Activated CD4-positive, CD25-positive, alpha-beta regulatory T cell treated with anti-CD3 and anti-CD28 coated beads, Interleukin-2, amount 50 U/mL, for 24 hours (primary cell): Measurements from ENCODE around the gene PAIP1.
"Not testable (repeated sequence)": the region's sequence is repeated elsewhere in the genome, so short reads cannot be mapped to it uniquely, and the experiment has no call there.

Experiments used
- ATAC-seq, 2 donors: fragments of 150-1000 bp; cut with Tn5 transposase; one replicate each; pipeline ENCODE4 v1.10.0; 2021; ENCODE audit warnings: mild to moderate bottlenecking in 1 of 2, moderate library complexity in 1 of 2

The PAIP1 gene

GRCh38 chr5:43570450-43571158 lies 13.7 kb upstream of the PAIP1 start:
- ATAC-seq = no peak

- no peak for ATAC-seq
These were observed 12.4 kb upstream of the PAIP1 start for GRCh38 chr5:43569236-43569746.

- ATAC-seq = no peak
These were observed 11.1 kb upstream of the PAIP1 start for GRCh38 chr5:43567967-43568366.

- no peak for ATAC-seq
These were observed 8.2 kb upstream of the PAIP1 start for GRCh38 chr5:43565043-43565442.

GRCh38 chr5:43564289-43564850 lies 7.5 kb upstream of the PAIP1 start:
- ATAC-seq = no peak

- ATAC-seq = no peak
These were observed 6.4 kb upstream of the PAIP1 start for GRCh38 chr5:43563321-43563720.

GRCh38 chr5:43561356-43561755 lies 4.5 kb upstream of the PAIP1 start:
- no peak for ATAC-seq

GRCh38 chr5:43560128-43560527 lies 3.3 kb upstream of the PAIP1 start:
- ATAC-seq = no peak

GRCh38 chr5:43556607-43556856 lies 345 bp downstream of the PAIP1 start:
- ATAC-seq = peak in 1 of 2 donors; percentile 85

GRCh38 chr5:43555895-43556606 lies 826 bp downstream of the PAIP1 start:
- ATAC-seq = no peak

GRCh38 chr5:43554497-43554896 lies 2.4 kb downstream of the PAIP1 start:
- no peak for ATAC-seq

GRCh38 chr5:43553381-43553780 lies 3.5 kb downstream of the PAIP1 start:
- no peak for ATAC-seq

GRCh38 chr5:43551731-43552130 lies 5.1 kb downstream of the PAIP1 start:
- no peak for ATAC-seq

GRCh38 chr5:43549272-43549671 lies 7.6 kb downstream of the PAIP1 start:
- not testable (repeated sequence) for ATAC-seq

GRCh38 chr5:43548358-43548757 lies 8.5 kb downstream of the PAIP1 start:
- no peak for ATAC-seq

- no peak for ATAC-seq
These were observed 9.3 kb downstream of the PAIP1 start for GRCh38 chr5:43547532-43547931.

GRCh38 chr5:43543434-43543833 lies 13.4 kb downstream of the PAIP1 start:
- no peak for ATAC-seq

- no peak for ATAC-seq
These were observed 16.1 kb downstream of the PAIP1 start for GRCh38 chr5:43540746-43541145.

GRCh38 chr5:43536972-43537371 lies 19.9 kb downstream of the PAIP1 start:
- ATAC-seq = no peak

- peak; percentile 41 to 49 for ATAC-seq
These were observed 23.2 kb downstream of the PAIP1 start for GRCh38 chr5:43533646-43534045.

- no peak for ATAC-seq
These were observed 26.2 kb downstream of the PAIP1 start for GRCh38 chr5:43530648-43531047.

- ATAC-seq = no peak
These were observed 33.2 kb downstream of the PAIP1 start for GRCh38 chr5:43523662-43524072.

GRCh38 chr5:43520615-43521014 lies 36.3 kb downstream of the PAIP1 start:
- ATAC-seq = no peak

- no peak for ATAC-seq
These were observed 41.2 kb downstream of the PAIP1 start for GRCh38 chr5:43515678-43516048.
